Central memory CD8-positive, alpha-beta T cell (primary cell): Measurements from ENCODE around the gene WHRN.

Experiments used
- ATAC-seq: fragments of 150-1000 bp; cut with Tn5 transposase; replicated peaks from 2 replicates; pipeline ENCODE4 v1.10.0; 2022; ENCODE audit warnings: mild to moderate bottlenecking, moderate FRiP score, moderate number of reproducible peaks; ENCODE audit not compliant: poor library complexity, severe bottlenecking; ENCODE audit errors: extremely low read depth
- DNase-seq, 2 donors: peaks; one replicate each; pipeline ENCODE4 v3.0.0; 2021; ENCODE audit warnings: low spot score in 2 of 2
- H3K27ac Mint-ChIP-seq: one replicate; pipeline ENCODE4 v1.8.0; 2022; ENCODE audit warnings: low read depth, mild to moderate bottlenecking, moderate library complexity, mixed read lengths
- H3K27me3 Mint-ChIP-seq: one replicate; pipeline ENCODE4 v1.8.0; 2022; ENCODE audit warnings: mixed read lengths
- H3K36me3 Mint-ChIP-seq: one replicate; pipeline ENCODE4 v1.8.0; 2022; ENCODE audit warnings: mild to moderate bottlenecking, moderate library complexity, mixed read lengths; ENCODE audit not compliant: insufficient read depth
- H3K4me1 Mint-ChIP-seq: one replicate; pipeline ENCODE4 v1.8.0; 2022; ENCODE audit warnings: mixed read lengths
- H3K4me3 Mint-ChIP-seq: one replicate; pipeline ENCODE4 v1.8.0; 2022; ENCODE audit warnings: mild to moderate bottlenecking, moderate library complexity, mixed read lengths
- H3K9me3 Mint-ChIP-seq: one replicate; pipeline ENCODE4 v1.8.0; 2022; ENCODE audit warnings: mixed read lengths

WHRN gene

DNA sequence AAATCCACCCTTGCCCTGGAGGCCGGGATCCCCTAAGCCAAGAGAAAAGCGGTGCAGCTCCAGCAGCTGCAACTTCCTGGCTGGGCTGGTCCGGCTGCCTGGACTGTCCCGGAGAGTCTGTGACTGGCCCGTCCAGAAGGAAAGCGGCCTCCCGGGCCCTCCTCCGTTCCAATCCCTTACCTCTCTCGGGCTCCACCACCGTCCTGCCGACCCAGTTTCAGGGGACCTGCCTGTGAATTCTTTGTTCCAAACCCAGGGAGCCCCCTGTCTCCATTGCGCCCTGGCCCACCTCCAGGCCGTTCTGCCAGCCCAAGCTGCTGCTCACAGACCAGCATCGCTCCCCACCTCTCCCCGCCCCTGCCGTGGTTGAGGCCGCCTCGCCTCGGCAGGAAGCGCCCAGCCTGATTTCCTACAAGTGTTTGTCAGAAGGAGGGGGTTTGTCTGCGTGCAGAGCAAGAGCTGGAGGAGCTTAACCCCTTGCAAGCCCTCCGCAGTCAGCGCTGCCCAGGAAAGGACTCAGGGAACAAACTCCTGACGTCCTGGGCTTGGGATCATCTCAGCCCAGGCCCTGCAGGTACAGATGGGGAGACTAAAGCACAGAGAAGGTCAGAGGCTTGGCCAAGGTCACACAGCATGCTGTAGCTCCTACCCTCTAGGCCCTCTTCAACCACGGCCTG lies 117.5 kb downstream of the WHRN start, which contains the start of gene AKNA:
Gene AKNA, minus strand, starts transcription at position 303 of the 677 bp plus-strand sequence. CDS start 6,649 bp downstream, outside the sequence.
- peak; percentile 77 to 84 for DNase-seq
- Mint-ChIP-seq H3K36me3 (peaks cover 71% of the 10 kb centered on the region), H3K4me3 (peak within 1 kb of the TSS; percentile 92), H3K27me3 (no peaks in the 10 kb centered on the region), H3K4me1 (peaks cover 92% of the 10 kb centered on the region), H3K27ac (peak within 1 kb of the TSS; percentile 96), H3K9me3 (no peaks in the 10 kb centered on the region)
- ATAC-seq: peak; percentile 31

DNA sequence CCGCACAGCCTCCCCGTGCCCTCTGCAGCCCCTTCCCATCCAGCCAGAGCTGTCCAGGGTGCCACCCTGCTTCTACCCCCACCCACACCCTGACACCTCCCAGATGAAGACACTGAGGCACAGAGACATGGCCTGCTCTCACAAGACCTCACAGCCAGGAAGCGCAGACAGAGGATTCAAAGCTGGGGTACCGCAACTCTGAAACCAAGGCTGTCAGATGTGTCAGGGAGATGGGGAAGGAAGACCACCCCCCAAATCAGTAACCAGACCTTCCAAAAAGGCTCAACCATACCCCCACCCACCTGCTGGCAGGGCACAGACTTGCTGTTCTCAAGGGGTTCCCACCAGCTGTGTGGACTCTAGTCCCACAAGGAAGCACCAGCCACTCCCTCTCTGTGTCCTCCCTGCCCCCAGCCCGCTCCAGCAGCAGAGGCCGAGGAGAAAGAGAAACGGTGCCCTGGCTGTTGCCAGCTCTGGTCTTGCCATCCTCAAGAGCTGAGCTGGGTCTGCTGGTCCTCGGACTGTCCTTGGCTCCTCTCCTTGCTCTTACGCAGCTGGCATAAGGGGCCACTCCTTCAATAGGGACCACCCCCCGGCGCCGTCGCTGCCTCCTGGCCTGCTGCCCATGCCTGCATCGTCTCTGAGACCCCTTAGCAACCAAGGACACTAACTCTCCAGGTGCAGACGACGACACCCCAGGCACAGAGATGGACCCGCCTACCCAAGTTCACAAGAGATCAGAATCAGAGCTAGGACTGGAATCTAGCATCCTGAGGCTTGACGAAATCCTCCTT lies 118.2 kb downstream of the WHRN start:
- peak overlapping the region; percentile 92 for H3K4me3 Mint-ChIP-seq
- peaks cover 96% of the 10 kb centered on the region for H3K4me1 Mint-ChIP-seq
- ATAC-seq (no peak), DNase-seq (no peak)
- H3K36me3 Mint-ChIP-seq: peaks cover 75% of the 10 kb centered on the region
- H3K27ac Mint-ChIP-seq: peak overlapping the region; percentile 96
- no peaks in the 10 kb centered on the region for H3K27me3 Mint-ChIP-seq
- H3K9me3 Mint-ChIP-seq: no peaks in the 10 kb centered on the region

- Mint-ChIP-seq H3K4me1 (peaks cover 94% of the 10 kb centered on the region), H3K27ac (peak overlapping the region; percentile 96), H3K4me3 (peak overlapping the region; percentile 92), H3K27me3 (no peaks in the 10 kb centered on the region), H3K9me3 (no peaks in the 10 kb centered on the region), H3K36me3 (peaks cover 80% of the 10 kb centered on the region)
- no peak for DNase-seq
- ATAC-seq: no peak
Observed at GRCh38 chr9:114386361-114386885, 118.8 kb downstream of the WHRN start.

DNA sequence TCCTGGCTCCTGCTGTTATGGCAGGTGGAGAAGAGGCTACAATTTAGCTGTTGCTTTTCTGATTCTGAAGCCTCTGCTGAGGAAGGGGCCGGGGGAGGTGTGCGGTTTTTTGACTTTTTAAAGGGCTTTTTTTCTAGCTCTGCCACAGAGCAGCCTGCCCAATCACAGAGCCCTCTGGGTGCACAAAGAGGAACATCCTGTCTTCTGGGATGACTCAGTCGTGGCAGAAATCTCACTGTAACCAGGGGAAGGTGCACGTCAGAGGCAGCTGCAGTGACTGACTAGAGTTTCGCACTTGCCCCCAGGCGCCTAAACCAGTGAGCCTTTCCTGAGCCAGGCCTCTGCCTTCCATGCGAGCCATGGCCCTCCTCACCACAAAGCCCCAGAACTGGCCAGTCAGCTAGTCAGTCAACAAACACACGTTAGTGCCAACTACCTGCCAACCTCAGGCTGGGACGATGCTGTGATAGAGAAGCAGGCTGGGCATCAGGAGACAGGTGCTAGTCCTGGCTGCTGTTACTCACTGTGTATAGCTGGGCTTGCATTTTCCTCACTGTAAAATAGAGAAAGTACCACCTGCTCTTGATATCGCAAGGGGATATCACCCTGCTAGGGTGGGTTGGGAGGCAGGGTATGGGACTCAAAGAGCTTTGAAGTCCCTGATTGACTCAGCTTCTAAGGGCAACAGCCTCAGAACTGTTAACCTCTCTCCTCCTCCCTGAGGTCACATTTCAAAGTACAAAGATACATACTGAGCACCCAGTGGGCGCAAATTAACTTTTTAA lies 119.7 kb downstream of the WHRN start:
- H3K36me3 Mint-ChIP-seq: peaks cover 85% of the 10 kb centered on the region
- peaks cover 86% of the 10 kb centered on the region for H3K4me1 Mint-ChIP-seq
- DNase-seq (peak; percentile 81 to 92), ATAC-seq (peak; percentile 77)
- H3K27ac Mint-ChIP-seq: peak overlapping the region; percentile 96
- H3K27me3 Mint-ChIP-seq: no peaks in the 10 kb centered on the region
- no peaks in the 10 kb centered on the region for H3K9me3 Mint-ChIP-seq
- H3K4me3 Mint-ChIP-seq: peak overlapping the region; percentile 92

- Mint-ChIP-seq H3K36me3 (peaks cover 86% of the 10 kb centered on the region), H3K4me1 (peaks cover 84% of the 10 kb centered on the region), H3K27ac (peak overlapping the region; percentile 96)
Observed at GRCh38 chr9:114384836-114385396, 120.4 kb downstream of the WHRN start.

GRCh38 chr9:114384341-114384740 lies 120.9 kb downstream of the WHRN start:
- Mint-ChIP-seq H3K27me3 (no peaks in the 10 kb centered on the region), H3K36me3 (peaks cover 89% of the 10 kb centered on the region), H3K9me3 (no peaks in the 10 kb centered on the region), H3K27ac (peak overlapping the region; percentile 96), H3K4me3 (peak overlapping the region; percentile 92), H3K4me1 (peaks cover 84% of the 10 kb centered on the region)
- DNase-seq (no peak), ATAC-seq (no peak)

More at GRCh38 chr9:114384836-114385396, 120.4 kb downstream of the WHRN start:
- ATAC-seq (no peak), DNase-seq (no peak)
- Mint-ChIP-seq H3K4me3 (peak overlapping the region; percentile 92), H3K27me3 (no peaks in the 10 kb centered on the region), H3K9me3 (no peaks in the 10 kb centered on the region)

- DNase-seq (no peak), ATAC-seq (no peak)
- Mint-ChIP-seq H3K9me3 (no peaks in the 10 kb centered on the region), H3K4me3 (peak overlapping the region; percentile 92), H3K27ac (peak overlapping the region; percentile 96), H3K4me1 (peaks cover 83% of the 10 kb centered on the region), H3K27me3 (no peaks in the 10 kb centered on the region), H3K36me3 (peaks cover 96% of the 10 kb centered on the region)
Observed at GRCh38 chr9:114383521-114384231, 121.6 kb downstream of the WHRN start.

DNA sequence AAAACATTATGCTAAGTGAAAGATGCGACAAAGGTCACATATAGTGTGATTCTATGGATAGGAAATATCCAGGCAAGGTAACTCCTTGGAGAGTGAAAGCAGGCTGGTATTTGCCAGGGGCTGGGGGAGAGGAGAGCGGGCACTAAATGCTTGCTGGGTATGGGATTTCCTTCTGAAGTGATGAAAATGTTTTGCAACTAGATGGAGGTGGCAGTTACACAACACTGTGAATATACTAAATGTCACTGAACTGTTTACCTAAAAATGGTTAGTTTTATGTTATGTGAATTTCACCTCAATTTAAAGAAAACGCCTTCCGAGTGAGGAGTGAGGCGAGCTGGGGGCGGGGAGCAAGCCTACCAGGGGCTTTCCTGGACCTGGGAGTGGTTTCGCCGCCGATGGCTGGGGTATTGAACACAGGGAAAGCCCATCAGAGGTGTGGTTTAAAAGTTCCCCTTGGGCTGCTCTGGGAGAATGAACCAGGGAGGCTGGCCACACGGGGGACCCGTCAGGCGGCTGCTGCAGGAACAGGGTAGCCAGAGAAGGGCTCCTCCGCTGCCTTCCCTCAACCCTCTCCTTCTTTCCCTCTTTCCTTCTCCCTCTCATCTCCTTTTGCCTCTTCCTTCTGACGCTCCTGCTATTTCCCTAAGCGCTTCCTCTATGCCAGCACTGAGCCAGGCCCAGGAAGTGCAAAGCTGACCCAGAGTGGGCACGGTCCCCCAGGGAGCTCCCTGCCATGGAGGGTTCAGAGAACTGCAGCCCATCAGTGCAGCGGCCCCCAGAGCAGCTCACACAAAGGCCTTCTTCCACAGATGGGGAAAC lies 122.4 kb downstream of the WHRN start:
- peaks cover 99% of the 10 kb centered on the region for H3K36me3 Mint-ChIP-seq
- no peaks in the 10 kb centered on the region for H3K9me3 Mint-ChIP-seq
- no peaks in the 10 kb centered on the region for H3K27me3 Mint-ChIP-seq
- peak overlapping the region; percentile 92 for H3K4me3 Mint-ChIP-seq
- ATAC-seq: peak; percentile 5
- peak in 1 of 2 donors; percentile 73 for DNase-seq
- peak overlapping the region; percentile 96 for H3K27ac Mint-ChIP-seq
- peaks cover 83% of the 10 kb centered on the region for H3K4me1 Mint-ChIP-seq

- Mint-ChIP-seq H3K9me3 (no peaks in the 10 kb centered on the region), H3K27ac (peak overlapping the region; percentile 89), H3K4me3 (peak overlapping the region; percentile 92), H3K4me1 (peaks cover 80% of the 10 kb centered on the region), H3K27me3 (no peaks in the 10 kb centered on the region), H3K36me3 (peaks cover 93% of the 10 kb centered on the region)
- DNase-seq: no peak
- ATAC-seq: no peak
Observed at GRCh38 chr9:114378883-114379282, 126.4 kb downstream of the WHRN start.

DNA sequence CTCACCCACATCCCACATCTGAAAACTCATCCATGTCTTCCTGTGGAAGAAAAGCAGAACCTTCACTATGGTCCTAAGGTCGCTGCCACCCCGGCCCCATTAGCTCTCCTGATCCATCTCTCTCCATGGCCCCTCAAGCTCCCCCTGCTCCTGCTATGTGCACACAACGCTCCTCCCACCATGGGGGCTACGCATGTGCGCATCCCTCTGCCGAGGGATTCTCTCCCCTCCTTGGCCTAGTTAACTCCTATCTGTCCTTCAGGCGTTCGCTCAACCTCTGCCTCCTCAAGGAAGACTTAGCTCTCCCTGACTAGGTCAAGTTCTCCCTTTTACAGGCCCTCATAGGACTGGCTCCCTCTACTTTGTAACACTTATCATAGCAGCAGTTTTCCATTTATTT lies 127.3 kb downstream of the WHRN start:
- H3K4me1 Mint-ChIP-seq: peaks cover 76% of the 10 kb centered on the region
- H3K9me3 Mint-ChIP-seq: no peaks in the 10 kb centered on the region
- H3K36me3 Mint-ChIP-seq: peaks cover 93% of the 10 kb centered on the region
- peak overlapping the region; percentile 92 for H3K4me3 Mint-ChIP-seq
- ATAC-seq (no peak), DNase-seq (no peak)
- no peaks in the 10 kb centered on the region for H3K27me3 Mint-ChIP-seq
- peak overlapping the region; percentile 89 for H3K27ac Mint-ChIP-seq
